ENCODE measurements around the gene GFOD2. TPM values are rescaled to one million over a fixed set of nuclear protein-coding genes. Genes with fewer than 3 reads are reported as not detected.

GFOD2 gene
- total RNA-seq, 2 experiments from 2014 or later, result 12.5 to 14.2 TPM

DNA sequence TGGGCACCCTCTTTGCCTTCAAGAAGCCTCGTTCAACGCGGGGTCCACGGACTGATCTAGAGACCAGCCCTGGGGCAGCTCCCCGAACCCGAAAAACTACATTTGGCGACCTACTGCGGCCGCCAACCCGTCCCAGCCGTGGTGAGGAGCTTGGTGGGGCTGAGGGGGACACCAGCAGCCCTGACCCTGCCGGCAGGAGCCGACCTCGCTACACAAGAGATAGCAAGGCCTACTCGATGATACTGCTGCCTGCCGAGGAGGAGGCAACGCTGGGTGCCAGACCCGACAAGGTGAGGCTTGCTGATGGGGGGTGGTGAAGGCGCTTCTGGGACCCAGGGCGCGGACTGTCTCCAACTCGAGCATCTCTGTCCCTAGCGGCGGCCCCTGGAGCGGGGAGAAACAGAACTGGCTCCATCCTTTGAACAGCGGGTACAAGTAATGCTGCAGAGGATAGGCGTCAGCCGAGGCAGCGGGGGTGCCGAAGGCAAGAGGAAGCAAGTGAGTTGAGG, 64.7 kb downstream of the GFOD2 start:
- Mint-ChIP-seq H3K36me3 (peaks cover 20% of the 10 kb centered on the region), H3K4me1 (peaks cover 14% of the 10 kb centered on the region), H3K4me3 (no peak overlapping the region), H3K27ac (peak overlapping the region; percentile 44), H3K27me3 (no peaks in the 10 kb centered on the region), H3K9me3 (no peaks in the 10 kb centered on the region)
- ATAC-seq (ENCODE audit: low read depth), result no peak
- POLR2A ChIA-PET, result no interaction called here
- DNase-seq, result no peak

DNA sequence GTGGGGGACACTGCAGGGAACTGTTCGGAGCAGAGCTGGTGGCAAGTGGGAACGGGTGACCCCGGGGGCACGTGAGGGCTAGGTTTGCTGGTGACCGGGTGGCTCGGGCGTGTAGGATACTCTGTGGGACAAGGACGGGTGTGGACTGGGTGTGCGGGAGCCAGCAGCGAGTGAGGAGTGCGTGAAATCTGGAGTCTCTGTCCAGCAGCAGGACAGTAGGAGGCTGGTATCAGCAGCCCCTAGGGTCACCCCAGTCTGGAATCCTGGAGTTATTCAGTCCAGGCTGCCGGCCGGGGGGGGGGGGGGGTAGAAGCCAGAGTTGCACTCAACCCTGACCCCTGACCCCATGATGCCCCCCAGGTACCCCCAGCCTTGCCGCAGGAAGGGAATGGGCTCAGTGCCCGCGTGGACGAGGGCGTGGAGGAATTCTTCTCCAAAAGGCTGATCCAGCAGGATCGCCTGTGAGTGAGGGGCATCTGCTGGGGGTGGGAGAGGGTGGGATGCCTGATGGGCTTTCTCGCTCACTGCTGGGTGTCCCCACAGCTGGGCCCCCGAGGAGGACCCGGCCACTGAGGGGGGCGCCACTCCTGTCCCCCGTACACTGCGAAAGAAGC, 65.2 kb downstream of the GFOD2 start:
- no peaks in the 10 kb centered on the region for H3K27me3 Mint-ChIP-seq
- peaks cover 10% of the 10 kb centered on the region for H3K4me1 Mint-ChIP-seq
- no peak for DNase-seq
- H3K27ac Mint-ChIP-seq, result no peak overlapping the region
- ATAC-seq (ENCODE audit: low read depth), result no peak
- no peaks in the 10 kb centered on the region for H3K9me3 Mint-ChIP-seq
- peaks cover 23% of the 10 kb centered on the region for H3K36me3 Mint-ChIP-seq
- H3K4me3 Mint-ChIP-seq, result no peak overlapping the region
- POLR2A ChIA-PET, result no interaction called here

DNA sequence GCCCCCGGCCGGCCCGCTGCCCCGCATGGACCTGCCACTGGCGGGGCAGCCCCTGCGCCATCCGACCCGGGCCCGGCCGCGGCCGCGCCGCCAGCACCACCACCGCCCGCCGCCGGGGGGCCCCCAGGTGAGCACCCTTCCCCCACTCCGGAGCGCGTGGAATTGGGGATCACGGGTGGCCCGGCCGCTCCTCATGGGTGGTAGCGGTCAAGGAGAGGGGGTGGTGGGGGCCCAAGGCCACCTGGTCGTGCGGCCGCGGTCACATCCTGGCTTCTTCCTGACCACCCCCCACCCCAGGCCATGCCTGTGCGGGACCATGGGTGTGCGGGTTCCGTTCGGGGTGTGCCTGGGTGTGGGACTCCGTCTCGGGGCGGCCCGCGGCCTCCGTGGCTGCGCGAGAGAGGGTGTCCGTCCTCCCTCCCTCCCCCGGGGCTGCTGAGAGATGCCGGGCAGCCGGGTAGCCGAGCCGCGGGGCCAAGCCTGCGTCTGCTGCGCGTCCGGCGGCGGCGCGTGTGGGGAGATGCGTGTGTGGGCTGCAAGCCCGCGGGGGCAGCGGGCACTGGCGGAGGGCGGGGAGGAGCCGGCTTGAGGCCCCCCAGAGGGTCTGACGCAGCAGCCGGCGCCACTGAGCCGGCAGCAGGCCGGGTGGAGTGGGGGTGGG, 65.9 kb downstream of the GFOD2 start:
- DNase-seq, result no peak

DNA sequence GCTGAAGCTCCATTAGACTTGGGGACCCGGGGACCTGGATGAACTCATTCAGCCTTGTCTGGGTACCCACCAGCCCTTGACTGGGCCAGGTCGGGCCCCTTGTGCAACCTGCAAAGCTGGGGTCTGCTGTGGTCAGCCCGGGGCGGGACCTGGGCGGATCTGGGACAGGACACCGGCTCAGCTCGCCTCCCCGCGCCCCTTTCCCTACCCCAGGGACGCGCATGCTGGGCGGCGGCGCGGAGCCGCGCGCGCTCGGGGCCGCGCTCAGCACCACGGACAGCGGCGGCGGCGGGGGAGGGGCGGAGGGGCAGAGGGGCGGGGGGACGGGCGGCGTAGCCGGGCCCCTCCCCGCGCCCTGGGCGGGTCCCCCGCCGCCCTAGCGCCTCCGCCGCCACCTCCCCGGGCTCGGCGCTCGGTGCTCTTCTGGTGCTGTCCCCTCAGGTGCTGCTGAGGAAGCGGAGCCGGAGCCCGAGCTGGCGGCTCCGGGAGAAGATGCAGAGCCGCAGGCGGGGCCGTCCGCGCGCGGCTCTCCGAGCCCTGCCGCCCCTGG, 66.5 kb downstream of the GFOD2 start:
- Mint-ChIP-seq H3K27me3 (no peaks in the 10 kb centered on the region), H3K36me3 (peaks cover 25% of the 10 kb centered on the region), H3K9me3 (no peaks in the 10 kb centered on the region), H3K4me3 (no peak overlapping the region), H3K27ac (no peak overlapping the region), H3K4me1 (peaks cover 7% of the 10 kb centered on the region)
- POLR2A ChIA-PET, result no interaction called here
- no peak for DNase-seq
- no peak for ATAC-seq (ENCODE audit: low read depth)

More for the DNA sequence above, 65.9 kb downstream of the GFOD2 start:
- no peaks in the 10 kb centered on the region for H3K9me3 Mint-ChIP-seq
- H3K36me3 Mint-ChIP-seq, result peaks cover 25% of the 10 kb centered on the region
- H3K27me3 Mint-ChIP-seq, result no peaks in the 10 kb centered on the region
- no peak overlapping the region for H3K4me3 Mint-ChIP-seq
- ATAC-seq (ENCODE audit: low read depth), result no peak
- H3K27ac Mint-ChIP-seq, result no peak overlapping the region
- peaks cover 7% of the 10 kb centered on the region for H3K4me1 Mint-ChIP-seq
- POLR2A ChIA-PET, result no interaction called here

DNA sequence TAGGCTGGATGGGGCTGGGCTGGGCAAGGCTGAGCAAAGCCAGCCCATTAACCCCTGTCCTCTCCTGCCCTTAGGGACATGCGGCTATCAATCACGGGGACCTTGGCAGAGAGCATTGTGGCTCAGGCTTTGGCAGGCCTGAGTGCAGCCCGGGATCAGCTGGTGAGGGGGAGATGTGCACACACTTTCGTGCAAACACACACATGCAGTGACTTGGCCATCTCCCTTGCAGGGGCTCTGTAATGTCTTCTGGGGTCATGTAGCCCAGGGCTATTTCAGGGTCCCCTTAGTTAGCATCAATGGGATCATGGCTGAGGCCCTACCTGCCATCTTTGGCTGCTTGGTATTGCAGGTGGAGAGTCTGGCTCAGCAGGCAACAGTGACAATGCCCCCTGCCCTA, 67.3 kb downstream of the GFOD2 start:
- H3K9me3 Mint-ChIP-seq, result no peaks in the 10 kb centered on the region
- ATAC-seq (ENCODE audit: low read depth), result no peak
- no peak overlapping the region for H3K4me3 Mint-ChIP-seq
- peaks cover 25% of the 10 kb centered on the region for H3K36me3 Mint-ChIP-seq
- POLR2A ChIA-PET, result interaction anchor here (2.1 kb wide), 1 partner anchor 8 kb away, joined by 15 read pairs; the partner anchor contains the start of gene ACD
- no peak for DNase-seq
- H3K27me3 Mint-ChIP-seq, result no peaks in the 10 kb centered on the region
- no peak overlapping the region for H3K27ac Mint-ChIP-seq
- peaks cover 7% of the 10 kb centered on the region for H3K4me1 Mint-ChIP-seq

DNA sequence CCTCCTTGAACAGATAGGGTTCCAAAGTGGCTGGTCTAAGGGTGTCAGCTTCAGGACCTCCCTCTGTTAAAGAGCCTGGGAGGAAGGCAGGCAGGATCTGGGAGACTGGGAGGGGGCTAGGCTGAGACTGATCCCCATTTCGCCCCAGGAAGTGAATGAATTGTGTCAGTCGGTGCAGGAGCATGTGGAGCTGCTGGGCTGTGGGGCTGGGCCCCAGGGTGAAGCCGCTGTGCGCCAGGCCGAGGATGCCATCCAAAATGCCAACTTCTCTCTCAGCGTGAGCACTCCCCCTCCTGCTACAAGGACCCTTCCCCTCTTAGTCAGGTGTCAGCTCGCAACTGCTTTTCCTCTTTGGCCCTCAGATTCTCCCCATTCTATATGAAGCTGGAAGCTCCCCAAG, 68.1 kb downstream of the GFOD2 start:
- no peaks in the 10 kb centered on the region for H3K27me3 Mint-ChIP-seq
- POLR2A ChIA-PET, result interaction anchor here (2.1 kb wide), 1 partner anchor 8 kb away, joined by 15 read pairs; the partner anchor contains the start of gene ACD
- peaks cover 9% of the 10 kb centered on the region for H3K4me1 Mint-ChIP-seq
- DNase-seq (no peak), ATAC-seq (ENCODE audit: low read depth) (no peak)
- no peak overlapping the region for H3K27ac Mint-ChIP-seq
- no peaks in the 10 kb centered on the region for H3K9me3 Mint-ChIP-seq
- no peak overlapping the region for H3K4me3 Mint-ChIP-seq
- peaks cover 25% of the 10 kb centered on the region for H3K36me3 Mint-ChIP-seq

DNA sequence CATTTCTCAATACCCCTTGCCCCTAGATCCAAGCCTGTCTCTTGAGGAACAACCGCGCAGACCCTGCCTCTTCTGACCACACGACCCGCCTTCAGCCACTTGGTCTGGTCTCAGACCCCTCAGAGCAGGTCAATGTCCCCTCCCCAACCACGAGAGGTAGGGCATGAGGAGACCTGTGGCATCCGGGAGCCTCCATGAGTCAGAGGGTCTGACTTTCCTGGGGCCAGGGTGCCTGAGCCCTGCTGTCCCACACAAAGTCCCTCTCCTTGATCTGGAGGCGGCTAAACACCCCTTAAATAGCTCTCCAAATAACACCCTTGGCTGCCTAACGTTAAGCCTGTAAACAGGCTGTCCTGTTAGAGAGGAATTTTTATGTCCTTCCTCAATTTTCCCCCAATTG, 69.1 kb downstream of the GFOD2 start:
- H3K4me3 Mint-ChIP-seq, result no peak overlapping the region

DNA sequence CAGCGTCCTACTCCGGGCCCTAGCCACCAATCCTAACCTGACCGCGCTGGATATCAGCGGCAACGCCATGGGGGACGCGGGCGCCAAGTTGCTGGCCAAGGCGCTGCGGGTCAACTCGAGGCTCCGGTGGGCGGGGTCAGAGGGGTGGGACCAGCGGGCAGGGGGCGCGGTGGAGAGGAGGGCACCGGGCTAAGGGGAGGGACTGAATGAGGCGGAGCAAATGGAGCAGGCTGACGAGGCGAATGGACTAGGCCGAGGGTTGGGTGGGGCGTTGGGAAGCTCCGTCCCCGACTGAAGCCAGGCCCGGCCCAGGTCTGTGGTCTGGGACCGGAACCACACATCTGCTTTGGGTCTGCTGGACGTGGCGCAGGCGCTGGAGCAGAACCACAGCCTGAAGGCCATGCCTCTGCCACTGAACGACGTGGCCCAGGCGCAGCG, 69.6 kb downstream of the GFOD2 start:
- peaks cover 9% of the 10 kb centered on the region for H3K4me1 Mint-ChIP-seq
- peaks cover 19% of the 10 kb centered on the region for H3K36me3 Mint-ChIP-seq
- POLR2A ChIA-PET, result interaction anchor here (2.1 kb wide), 1 partner anchor 10 kb away, joined by 15 read pairs; the partner anchor contains the start of gene ACD
- no peak overlapping the region for H3K4me3 Mint-ChIP-seq
- DNase-seq (no peak), ATAC-seq (ENCODE audit: low read depth) (no peak)
- no peaks in the 10 kb centered on the region for H3K9me3 Mint-ChIP-seq
- no peak overlapping the region for H3K27ac Mint-ChIP-seq
- H3K27me3 Mint-ChIP-seq, result no peaks in the 10 kb centered on the region

More for the DNA sequence above, 69.1 kb downstream of the GFOD2 start:
- no peaks in the 10 kb centered on the region for H3K27me3 Mint-ChIP-seq
- no peak for DNase-seq
- H3K4me1 Mint-ChIP-seq, result peaks cover 8% of the 10 kb centered on the region
- POLR2A ChIA-PET, result interaction anchor here (2.1 kb wide), 1 partner anchor 9 kb away, joined by 15 read pairs; the partner anchor contains the start of gene ACD
- H3K27ac Mint-ChIP-seq, result peak overlapping the region; percentile 61
- ATAC-seq (ENCODE audit: low read depth), result no peak
- H3K9me3 Mint-ChIP-seq, result no peaks in the 10 kb centered on the region
- H3K36me3 Mint-ChIP-seq, result peaks cover 19% of the 10 kb centered on the region

DNA sequence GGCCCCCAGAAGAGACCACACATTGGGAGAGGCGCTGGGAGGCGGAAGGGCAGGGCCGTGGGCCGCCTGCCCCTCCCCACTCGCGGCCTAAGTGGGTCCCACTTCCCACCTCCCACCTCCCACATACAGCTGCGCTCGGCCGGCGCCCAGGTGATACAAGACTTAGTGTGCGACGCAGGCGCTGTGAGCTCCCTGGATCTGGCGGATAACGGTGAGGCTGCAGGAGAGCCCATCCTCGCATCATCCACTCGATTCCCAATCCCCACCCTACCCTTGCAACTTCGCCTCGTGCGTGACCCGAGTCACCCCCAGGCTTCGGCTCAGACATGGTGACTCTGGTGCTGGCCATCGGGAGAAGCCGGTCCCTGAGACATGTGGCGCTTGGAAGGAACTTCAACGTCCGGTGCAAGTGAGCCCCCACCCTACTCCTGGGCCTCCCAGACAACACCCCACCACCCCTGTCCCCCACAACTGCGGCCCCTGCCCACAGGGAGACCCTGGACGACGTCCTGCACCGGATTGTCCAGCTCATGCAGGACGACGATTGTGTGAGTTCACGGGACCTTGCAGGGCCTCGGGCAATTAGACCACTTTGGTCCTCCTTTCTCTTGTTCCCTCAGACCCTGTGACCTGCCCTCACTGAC, 70.2 kb downstream of the GFOD2 start:
- H3K36me3 Mint-ChIP-seq, result peaks cover 19% of the 10 kb centered on the region
- DNase-seq (no peak), ATAC-seq (ENCODE audit: low read depth) (no peak)
- H3K4me1 Mint-ChIP-seq, result peaks cover 11% of the 10 kb centered on the region
- H3K9me3 Mint-ChIP-seq, result no peaks in the 10 kb centered on the region
- no peak overlapping the region for H3K27ac Mint-ChIP-seq
- POLR2A ChIA-PET, result interaction anchor here (0.7 kb wide), 1 partner anchor 11 kb away, joined by 5 read pairs; the partner anchor contains the start of gene ACD
- no peaks in the 10 kb centered on the region for H3K27me3 Mint-ChIP-seq
- no peak overlapping the region for H3K4me3 Mint-ChIP-seq

DNA sequence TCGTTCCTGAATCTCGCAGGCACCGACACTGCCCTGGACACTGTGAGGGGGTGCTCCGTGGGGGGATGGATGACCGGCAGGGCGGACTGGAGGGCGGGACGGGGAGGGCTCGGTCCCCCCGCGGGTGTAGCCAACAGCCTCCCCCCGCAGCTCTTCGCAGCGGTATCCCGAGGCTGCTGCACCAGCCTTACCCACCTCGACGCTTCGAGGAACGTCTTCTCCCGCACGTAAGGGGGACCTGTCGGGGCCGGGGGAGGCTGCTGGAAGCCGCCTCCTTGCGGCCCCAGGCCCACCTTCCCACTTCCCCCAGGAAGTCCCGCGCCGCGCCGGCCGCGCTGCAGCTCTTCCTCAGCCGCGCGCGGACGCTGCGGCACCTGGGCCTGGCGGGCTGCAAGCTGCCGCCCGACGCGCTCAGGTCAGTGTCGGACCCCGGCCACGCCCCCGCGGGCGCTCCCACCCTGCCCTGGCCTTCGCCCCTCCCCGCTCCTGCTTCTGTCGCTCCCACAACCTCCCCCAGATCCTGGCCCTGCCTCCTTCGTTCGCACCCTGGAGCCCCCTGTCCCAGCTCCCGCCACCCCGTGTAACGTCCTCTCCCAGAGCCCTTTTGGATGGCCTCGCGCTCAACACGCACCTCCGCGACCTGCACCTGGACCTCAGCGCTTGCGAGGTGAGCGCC, 70.9 kb downstream of the GFOD2 start:
- DNase-seq (no peak), ATAC-seq (ENCODE audit: low read depth) (no peak)
- Mint-ChIP-seq H3K9me3 (no peaks in the 10 kb centered on the region), H3K4me3 (no peak overlapping the region), H3K36me3 (peaks cover 18% of the 10 kb centered on the region), H3K27me3 (no peaks in the 10 kb centered on the region), H3K27ac (no peak overlapping the region), H3K4me1 (peaks cover 11% of the 10 kb centered on the region)
- POLR2A ChIA-PET, result interaction anchor here (4.2 to 5.9 kb wide), 2 partner anchors 10 to 101 kb away, joined by 72 to 99 read pairs; partner anchors contain the start of genes ACD and PARD6A

DNA sequence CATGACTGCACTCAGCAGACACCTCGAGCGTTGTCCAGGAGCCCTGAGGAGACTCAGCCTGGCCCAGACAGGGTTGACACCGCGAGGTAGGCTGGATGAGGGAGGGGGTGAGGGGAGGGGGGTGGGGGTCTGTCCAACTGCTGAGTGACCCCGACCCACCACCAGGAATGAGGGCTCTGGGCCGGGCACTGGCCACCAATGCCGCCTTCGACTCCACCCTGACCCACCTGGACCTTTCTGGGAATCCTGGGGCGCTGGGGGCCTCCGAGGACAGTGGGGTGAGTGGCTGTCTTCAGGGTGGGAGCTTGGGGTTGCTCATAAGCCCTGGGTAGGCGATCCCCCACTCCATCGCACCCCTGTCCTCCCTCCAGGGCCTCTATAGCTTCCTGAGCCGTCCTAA, 71.4 kb downstream of the GFOD2 start:
- DNase-seq (no peak), ATAC-seq (ENCODE audit: low read depth) (no peak)
- H3K27me3 Mint-ChIP-seq, result no peaks in the 10 kb centered on the region
- POLR2A ChIA-PET, result interaction anchor here (1.1 to 5.9 kb wide), 3 partner anchors 11 to 101 kb away, joined by 3 to 99 read pairs (median 72); partner anchors contain the start of genes ACD and PARD6A
- H3K9me3 Mint-ChIP-seq, result no peaks in the 10 kb centered on the region
- no peak overlapping the region for H3K4me3 Mint-ChIP-seq
- no peak overlapping the region for H3K27ac Mint-ChIP-seq
- peaks cover 11% of the 10 kb centered on the region for H3K4me1 Mint-ChIP-seq
- peaks cover 18% of the 10 kb centered on the region for H3K36me3 Mint-ChIP-seq

DNA sequence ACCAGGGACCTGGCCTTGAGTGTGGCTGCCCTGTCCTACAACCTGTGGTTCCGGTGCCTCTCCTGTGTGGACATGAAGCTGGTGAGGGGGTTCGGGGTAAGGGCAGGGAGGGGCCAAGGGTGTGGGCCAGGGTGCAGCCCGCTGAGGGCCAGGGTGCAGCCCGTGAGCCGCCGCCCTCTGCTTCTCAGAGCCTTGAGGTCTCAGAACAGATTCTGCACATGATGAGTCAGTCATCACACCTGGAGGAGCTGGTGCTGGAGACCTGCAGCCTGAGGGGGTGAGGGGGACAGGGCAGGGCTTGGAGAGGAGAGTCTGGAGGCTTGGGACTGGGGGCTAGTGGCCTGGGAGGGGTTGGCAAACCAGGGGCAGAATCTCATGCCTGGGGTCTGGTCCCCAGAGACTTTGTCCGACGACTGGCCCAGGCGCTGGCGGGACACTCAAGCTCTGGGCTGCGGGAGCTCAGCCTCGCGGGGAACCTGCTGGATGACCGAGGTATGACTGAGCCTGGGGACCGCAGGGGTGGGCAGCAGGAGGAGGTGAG, 71.9 kb downstream of the GFOD2 start:
- no peak overlapping the region for H3K27ac Mint-ChIP-seq
- POLR2A ChIA-PET, result interaction anchor here (1.1 to 5.9 kb wide), 4 partner anchors 11 to 100 kb away, joined by 3 to 99 read pairs (median 69); partner anchors contain the start of genes ACD, CTCF and PARD6A
- no peaks in the 10 kb centered on the region for H3K9me3 Mint-ChIP-seq
- no peak for DNase-seq
- no peaks in the 10 kb centered on the region for H3K27me3 Mint-ChIP-seq
- no peak for ATAC-seq (ENCODE audit: low read depth)
- H3K4me3 Mint-ChIP-seq, result no peak overlapping the region
- H3K36me3 Mint-ChIP-seq, result peaks cover 16% of the 10 kb centered on the region
- H3K4me1 Mint-ChIP-seq, result peaks cover 11% of the 10 kb centered on the region

All from activated naive CD8-positive, alpha-beta T cell treated with anti-CD3 and anti-CD28 coated beads, Interleukin-2, amount 10 ng/mL, durations not matched to agents 7 days and 5 days (primary cell).